IMR-90 (cell line): Measurements from ENCODE around the gene ROBO1. TPM values are rescaled to one million over a fixed set of nuclear protein-coding genes. Genes with fewer than 3 reads are reported as not detected.

Experiments used
- ATAC-seq: fragments of 200-7000 bp; cut with Tn5 transposase; 2 replicates; pipeline ENCODE4 v1.9.1; 2020; ENCODE audit warnings: low read depth, mild to moderate bottlenecking, moderate library complexity
- BruUV-seq: library from RNA; stranded (reverse); fragments of 400-500 nt; replicated peaks from 2 replicates; lab custom pipeline; 2021; lab: Mats Ljungman, UMichigan
- CTCF ChIA-PET: fragments of 300-600 bp; formaldehyde crosslinking; extraction: SDS; loops from one replicate; lab custom pipeline; 2021; ENCODE audit warnings: antibody characterized with exemption; lab: Yijun Ruan, JAX
- POLR2A ChIA-PET: fragments of 300-600 bp; sonication (Branson Sonifier 250); formaldehyde crosslinking; loops from one replicate; lab custom pipeline; 2022; ENCODE audit warnings: antibody characterized with exemption; ENCODE audit not compliant: unreplicated experiment; lab: Charles Lee
- DNase-seq: peaks from one replicate; pipeline ENCODE4 v3.0.0; 2013
- H2AFZ ChIP-seq: replicated peaks from 2 replicates; pipeline ENCODE3; 2013; ENCODE audit warnings: low read length, mild to moderate bottlenecking; ENCODE audit not compliant: poor library complexity
- H2AK5ac ChIP-seq: 2 replicates; pipeline ENCODE4 v1.6.1; 2013; ENCODE audit warnings: low read depth, low read length, inconsistent platforms
- H2AK9ac ChIP-seq: replicated peaks from 2 replicates; pipeline ENCODE3; 2013; ENCODE audit warnings: mild to moderate bottlenecking, low read depth, low read length, moderate library complexity; ENCODE audit not compliant: poor library complexity
- H2BK120ac ChIP-seq: 2 replicates; pipeline ENCODE4 v1.6.1; 2013; ENCODE audit warnings: low read depth, low read length, inconsistent platforms
- H2BK15ac ChIP-seq: 3 replicates; pipeline ENCODE4 v1.6.1; 2013; ENCODE audit warnings: low read depth, low read length, inconsistent platforms
- H2BK20ac ChIP-seq: 2 replicates; pipeline ENCODE4 v1.6.1; 2013; ENCODE audit warnings: low read depth, mild to moderate bottlenecking, inconsistent platforms, low read length, moderate library complexity
- H2BK5ac ChIP-seq: 2 replicates; pipeline ENCODE4 v1.6.1; 2013; ENCODE audit warnings: mild to moderate bottlenecking, low read depth, low read length, inconsistent platforms; ENCODE audit not compliant: poor library complexity, severe bottlenecking
- H3K14ac ChIP-seq: replicated peaks from 2 replicates; pipeline ENCODE4 v1.6.1; 2013; ENCODE audit warnings: low read depth, low read length, inconsistent platforms
- H3K18ac ChIP-seq: 2 replicates; pipeline ENCODE4 v1.6.1; 2013; ENCODE audit warnings: low read depth, low read length, control low read depth
- H3K23ac ChIP-seq: 2 replicates; pipeline ENCODE4 v1.6.1; 2013; ENCODE audit warnings: low read depth, low read length, inconsistent platforms
- H3K27ac ChIP-seq: 2 replicates; pipeline ENCODE4 v1.5.1; 2013; ENCODE audit warnings: mild to moderate bottlenecking, control low read depth, low read length; ENCODE audit not compliant: insufficient read depth
- H3K27me3 ChIP-seq: 2 replicates; pipeline ENCODE4 v1.6.1; 2013; ENCODE audit warnings: low read length; ENCODE audit not compliant: control insufficient read depth, insufficient read depth
- H3K36me3 ChIP-seq: 2 replicates; pipeline ENCODE4 v1.6.1; 2013; ENCODE audit warnings: low read length, mixed read lengths; ENCODE audit not compliant: control insufficient read depth, insufficient read depth
- H3K4ac ChIP-seq: 2 replicates; pipeline ENCODE4 v1.6.1; 2013; ENCODE audit warnings: low read depth, low read length, inconsistent platforms
- H3K4me1 ChIP-seq: 2 replicates; pipeline ENCODE4 v1.6.1; 2013; ENCODE audit warnings: low read length, mixed read lengths; ENCODE audit not compliant: control insufficient read depth, insufficient read depth
- H3K4me2 ChIP-seq: 2 replicates; pipeline ENCODE4 v1.6.1; 2013; ENCODE audit warnings: low read depth, mild to moderate bottlenecking, control low read depth, low read length, moderate library complexity
- H3K4me3 ChIP-seq: 2 replicates; pipeline ENCODE4 v1.5.1; 2013; ENCODE audit warnings: low read depth, mild to moderate bottlenecking, control low read depth, low read length, moderate library complexity; ENCODE audit not compliant: insufficient read depth
- H3K56ac ChIP-seq: 2 replicates; pipeline ENCODE4 v1.6.1; 2013; ENCODE audit warnings: low read length, inconsistent platforms; ENCODE audit not compliant: insufficient read depth; ENCODE audit errors: extremely low read depth
- H3K79me1 ChIP-seq, 2 experiments: 2 replicates each; pipeline ENCODE4 v1.6.1; 2013; ENCODE audit warnings: low read length in 2 of 2, inconsistent platforms in 1 of 2, low read depth in 1 of 2
- H3K9ac ChIP-seq: 2 replicates; pipeline ENCODE4 v1.6.1; 2013; ENCODE audit warnings: low read depth, low read length, control low read depth
- H3K9me1 ChIP-seq: 2 replicates; pipeline ENCODE4 v1.6.1; 2013; ENCODE audit warnings: low read length, inconsistent platforms; ENCODE audit not compliant: insufficient read depth
- H3K9me3 ChIP-seq: 2 replicates; pipeline ENCODE4 v1.6.1; 2013; ENCODE audit warnings: low read length; ENCODE audit not compliant: control insufficient read depth, insufficient read depth
- H4K20me1 ChIP-seq: 2 replicates; pipeline ENCODE4 v1.6.1; 2013; ENCODE audit warnings: low read length, inconsistent platforms; ENCODE audit not compliant: insufficient read depth
- H4K5ac ChIP-seq: 2 replicates; pipeline ENCODE4 v1.6.1; 2013; ENCODE audit warnings: mild to moderate bottlenecking, low read depth, low read length, control low read depth
- H4K8ac ChIP-seq, 2 experiments: 2 replicates each; pipeline ENCODE4 v1.6.1; 2013; ENCODE audit warnings: low read depth in 2 of 2, low read length in 2 of 2, control low read depth in 1 of 2, inconsistent platforms in 1 of 2
- H4K91ac ChIP-seq: 2 replicates; pipeline ENCODE4 v1.6.1; 2013; ENCODE audit warnings: low read depth, low read length, inconsistent platforms; ENCODE audit not compliant: insufficient read depth
- CEBPB ChIP-seq: IDR thresholded peaks from 2 replicates; pipeline ENCODE4 v1.6.1; 2012; ENCODE audit warnings: low read depth, low read length, improper control_type of control experiment
- CTCF ChIP-seq: conservative IDR thresholded peaks from 2 replicates; pipeline ENCODE4 v1.5.1; 2012; ENCODE audit warnings: mild to moderate bottlenecking, low read depth, low read length, improper control_type of control experiment
- FOS ChIP-seq: fragments of 150-350 bp; IDR thresholded peaks from 2 replicates; pipeline ENCODE4 v1.6.1; 2016; ENCODE audit warnings: low read depth, low read length
- MXI1 ChIP-seq: IDR thresholded peaks from 2 replicates; pipeline ENCODE4 v1.6.1; 2012; ENCODE audit warnings: low read depth, mild to moderate bottlenecking, low read length, moderate library complexity, borderline replicate concordance
- RCOR1 ChIP-seq: IDR thresholded peaks from 2 replicates; pipeline ENCODE4 v1.6.1; 2012; ENCODE audit warnings: mild to moderate bottlenecking, low read length, improper control_type of control experiment; ENCODE audit not compliant: insufficient replicate concordance
- WGBS, 2 experiments: methylation state at CpG; one replicate each; pipeline versions ENCODE4 v1.1.5 to v1.1.7; 2013; ENCODE audit warnings: missing lambda C conversion rate in 2 of 2; ENCODE audit not compliant: insufficient read length in 1 of 2; ENCODE audit errors: extremely low coverage in 2 of 2; 5-methylcytosine and 5-hydroxymethylcytosine counted together
- dilution Hi-C: fragments of 300-500 bp; cut with HindIII; formaldehyde crosslinking; loops from one replicate; pipeline ENCODE4 v1.14.3; 2018; ENCODE audit warnings: low sequenced_read_pairs; ENCODE audit not compliant: unreplicated experiment
- in situ Hi-C: fragments of 300-500 bp; cut with MboI; formaldehyde crosslinking; loops from 3 replicates; pipeline ENCODE4 v1.14.3; 2019; ENCODE audit warnings: low sequenced_read_pairs, inconsistent platforms, mixed read lengths
- intact Hi-C: fragments of 100-400 bp; cut with micrococcal nuclease; formaldehyde crosslinking; loops from 2 replicates; pipeline ENCODE4 v1.10.0; 2022
- polyA plus RNA-seq, 3 experiments: library from polyadenylated mRNA; depleted of rRNA; stranded (reverse); fragments of >200 nt; gene quantifications; 2 replicates each; pipeline ENCODE4 v1.2.3, GENCODE V29; 2012; ENCODE audit warnings: low replicate concordance in 1 of 3
- total RNA-seq: library from RNA; depleted of rRNA; stranded (reverse); fragments of >200 nt; gene quantifications from 2 replicates; pipeline ENCODE4 v1.2.3, GENCODE V29; 2012

ROBO1 gene
- total and polyA plus RNA-seq, 2 of the 4 experiments (the other 2 are of a cell fraction), result 24.1 to 53.9 TPM

GRCh38 chr3:78941587-78941986, 826.2 kb downstream of the ROBO1 start:
- CTCF ChIA-PET, result interaction anchor here (1.1 kb wide), 1 partner anchor 18 kb away, joined by 3 read pairs; no protein-coding TSS in a partner anchor
- WGBS, 2 experiments, result no CpG with 5 or more reads among the region's 2 CpGs
- H4K91ac ChIP-seq, result no peak overlapping the region
- intact Hi-C loops, result no loop called here
- no peak overlapping the region for H3K14ac ChIP-seq
- H3K9ac ChIP-seq, result no peak overlapping the region
- no peak overlapping the region for H3K23ac ChIP-seq
- no peak overlapping the region for H4K5ac ChIP-seq
- H3K4me2 ChIP-seq, result peak overlapping the region; percentile 24; the same call in 1 of the 2 replicates
- H3K9me3 ChIP-seq, result peaks cover 4% of the 10 kb centered on the region; the same call in 1 of the 2 replicates
- in situ Hi-C loops, result no loop called here
- no peak overlapping the region for H3K18ac ChIP-seq
- no peak overlapping the region for H3K27ac ChIP-seq
- H2BK20ac ChIP-seq, result no peak overlapping the region
- peaks cover 5% of the 10 kb centered on the region; the same call in 1 of the 2 replicates for H3K4me1 ChIP-seq
- H3K4me3 ChIP-seq, result no peak overlapping the region
- no peak overlapping the region for H2AK5ac ChIP-seq
- BruUV-seq, result no TSS peak
- peaks cover 9% of the 10 kb centered on the region for H3K9me1 ChIP-seq
- H3K56ac ChIP-seq, result no peak overlapping the region
- TF ChIP-seq MXI1 (no peak), CTCF (no peak), FOS (peak; percentile 41), RCOR1 (peak; percentile 84), CEBPB (peak; percentile 97)
- no peak overlapping the region for H4K8ac ChIP-seq
- H2AFZ ChIP-seq, result no peak overlapping the region
- peaks cover 6% of the 10 kb centered on the region; the same call in 1 of the 2 replicates for H4K20me1 ChIP-seq
- DNase-seq, result peak; percentile 96
- H3K27me3 ChIP-seq, result no peaks in the 10 kb centered on the region
- no peak overlapping the region for H2BK5ac ChIP-seq
- no peak overlapping the region for H2BK120ac ChIP-seq
- no peak overlapping the region for H3K4ac ChIP-seq
- ATAC-seq, result peak; percentile 96
- H3K79me1 ChIP-seq, result peaks cover 0 to 14% of the 10 kb centered on the region in 2 experiments; a peak in 2 of 4 replicates
- peaks cover 5% of the 10 kb centered on the region for H3K36me3 ChIP-seq
- POLR2A ChIA-PET, result no interaction called here
- H2AK9ac ChIP-seq, result no peak overlapping the region
- no peak overlapping the region; the same call in 2 of the 3 replicates for H2BK15ac ChIP-seq
- dilution Hi-C loops, result no loop called here
